Hepatocyte (in vitro differentiated cells): ENCODE measurements around the gene GHR. TPM values are rescaled to one million over a fixed set of nuclear protein-coding genes. Genes with fewer than 3 reads are reported as not detected.

Source experiments
- DNase-seq: peaks from one replicate; pipeline ENCODE4 v3.0.0-alpha.2; 2016; ENCODE audit warnings: low spot score
- H2AFZ ChIP-seq: fragments of 200-600 bp; sonication (generic); 2 replicates; pipeline ENCODE4 v1.6.0; 2016; ENCODE audit warnings: antibody characterized with exemption, mild to moderate bottlenecking
- H3K27ac ChIP-seq: fragments of 200-600 bp; sonication (generic); 2 replicates; pipeline ENCODE4 v1.5.1; 2016; ENCODE audit warnings: mild to moderate bottlenecking
- H3K27me3 ChIP-seq: fragments of 200-600 bp; sonication (generic); 2 replicates; pipeline ENCODE4 v1.6.1; 2016
- H3K36me3 ChIP-seq: fragments of 200-600 bp; sonication (generic); replicated peaks from 2 replicates; pipeline ENCODE4 v1.5.1; 2016; ENCODE audit warnings: low read depth; ENCODE audit not compliant: insufficient read depth
- H3K4me1 ChIP-seq: fragments of 200-600 bp; sonication (generic); 2 replicates; pipeline ENCODE4 v1.5.1; 2016; ENCODE audit warnings: mild to moderate bottlenecking, moderate library complexity; ENCODE audit not compliant: insufficient read depth
- H3K4me2 ChIP-seq: fragments of 200-600 bp; sonication (generic); 2 replicates; pipeline ENCODE4 v1.6.0; 2016
- H3K4me3 ChIP-seq: fragments of 200-600 bp; sonication (generic); 2 replicates; pipeline ENCODE4 v1.5.1; 2016; ENCODE audit warnings: mild to moderate bottlenecking
- H3K79me2 ChIP-seq: fragments of 200-600 bp; sonication (generic); 2 replicates; pipeline ENCODE4 v1.6.0; 2017; ENCODE audit warnings: mild to moderate bottlenecking
- H3K9me2 ChIP-seq: fragments of 200-600 bp; sonication (generic); replicated peaks from 2 replicates; pipeline ENCODE4 v1.6.0; 2017; ENCODE audit warnings: mild to moderate bottlenecking; ENCODE audit not compliant: insufficient read depth
- H3K9me3 ChIP-seq: fragments of 200-600 bp; sonication (generic); 2 replicates; pipeline ENCODE4 v1.5.1; 2016; ENCODE audit warnings: low read depth, mild to moderate bottlenecking
- H4K20me1 ChIP-seq: fragments of 200-600 bp; sonication (generic); 2 replicates; pipeline ENCODE4 v1.6.0; 2016; ENCODE audit warnings: mild to moderate bottlenecking; ENCODE audit not compliant: insufficient read depth, poor library complexity, severe bottlenecking
- EZH2 ChIP-seq: fragments of 200-600 bp; sonication (generic); IDR thresholded peaks from 2 replicates; pipeline ENCODE4 v1.6.1; 2016; ENCODE audit warnings: antibody characterized with exemption, mild to moderate bottlenecking, borderline replicate concordance
- EZH2phosphoT487 ChIP-seq: fragments of 200-600 bp; sonication (generic); IDR thresholded peaks from one replicate; pipeline ENCODE4 v1.6.1; 2018; ENCODE audit warnings: antibody characterized with exemption, mild to moderate bottlenecking, low read depth, moderate library complexity; ENCODE audit not compliant: unreplicated experiment, severe bottlenecking
- WGBS: methylation state at CpG from one replicate; pipeline ENCODE4 v1.1.6; 2016; ENCODE audit warnings: low lambda C conversion rate; ENCODE audit errors: missing lambda C conversion rate; 5-methylcytosine and 5-hydroxymethylcytosine counted together
- polyA plus RNA-seq: library from polyadenylated mRNA; unstranded; fragments of >200 nt; fragmentation: Nextera tagmentation; extraction: Ambion mirVana; gene quantifications from 2 replicates; pipeline ENCODE4 v1.2.1, GENCODE V29; 2016
- total RNA-seq: library from RNA; depleted of rRNA; stranded (reverse); fragments of >200 nt; gene quantifications from 2 replicates; pipeline ENCODE4 v1.2.3, GENCODE V29; 2014
- TF ChIP-seq, protein P1 (sequence below): fragments of 200-600 bp; sonication (generic); IDR thresholded peaks from 2 replicates; pipeline ENCODE4 v1.5.1; 2016; ENCODE audit warnings: antibody characterized with exemption, mild to moderate bottlenecking; ENCODE audit not compliant: poor library complexity

GHR gene
- total and polyA plus RNA-seq, 2 experiments from 2014 or later: 14.4 to 24.3 TPM

DNA sequence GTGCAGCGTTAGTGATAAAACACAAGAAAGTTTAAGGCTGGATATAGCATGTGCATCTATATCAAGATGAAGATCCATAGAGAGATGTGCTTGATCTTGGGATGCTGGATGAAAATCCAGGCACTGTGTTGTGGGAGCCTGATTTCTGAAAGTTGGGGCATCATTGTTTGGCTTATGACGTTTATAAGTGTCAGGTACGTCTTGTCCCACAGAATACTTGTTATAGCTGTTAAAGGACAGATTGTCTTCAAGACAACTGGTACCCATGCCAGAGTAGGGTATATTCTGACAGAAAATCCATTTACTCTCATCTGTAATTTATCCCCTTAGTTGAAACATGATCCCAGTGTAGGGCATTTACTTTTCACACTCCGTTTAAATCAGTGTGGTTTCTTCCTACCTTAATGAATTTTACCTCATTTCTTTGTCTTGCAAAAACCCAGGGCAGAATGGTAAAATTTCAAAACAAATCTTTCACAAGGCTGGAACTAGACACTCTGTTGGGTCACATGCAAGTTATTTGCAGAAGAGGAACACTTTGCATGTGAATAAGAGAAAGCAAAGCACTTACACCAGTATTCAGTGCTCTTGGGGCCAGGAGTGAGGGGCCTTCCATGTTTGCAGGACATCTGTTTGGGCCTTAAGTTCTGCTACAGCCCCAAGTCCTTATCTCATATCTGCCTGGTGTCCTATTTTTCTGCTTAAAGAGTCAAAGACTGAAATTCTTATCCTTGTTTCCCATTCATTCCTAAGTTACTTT lies 73.3 kb downstream of the GHR start:
- DNase-seq: no peak
- WGBS: 81% methylated on average over 4 of the region's 4 CpGs
- Histone ChIP-seq H3K4me1 (no peaks in the 10 kb centered on the region), H3K9me3 (no peaks in the 10 kb centered on the region), H3K9me2 (no peaks in the 10 kb centered on the region), H3K36me3 (no peaks in the 10 kb centered on the region), H3K79me2 (peaks cover 13% of the 10 kb centered on the region), H3K4me3 (no peak overlapping the region), H2AFZ (no peak overlapping the region), H4K20me1 (no peaks in the 10 kb centered on the region), H3K27ac (no peak overlapping the region), H3K27me3 (no peaks in the 10 kb centered on the region), H3K4me2 (no peak overlapping the region)
- no peak for TF ChIP-seq EZH2phosphoT487
- TF ChIP-seq EZH2: no peak
- TF ChIP-seq, protein P1, sequence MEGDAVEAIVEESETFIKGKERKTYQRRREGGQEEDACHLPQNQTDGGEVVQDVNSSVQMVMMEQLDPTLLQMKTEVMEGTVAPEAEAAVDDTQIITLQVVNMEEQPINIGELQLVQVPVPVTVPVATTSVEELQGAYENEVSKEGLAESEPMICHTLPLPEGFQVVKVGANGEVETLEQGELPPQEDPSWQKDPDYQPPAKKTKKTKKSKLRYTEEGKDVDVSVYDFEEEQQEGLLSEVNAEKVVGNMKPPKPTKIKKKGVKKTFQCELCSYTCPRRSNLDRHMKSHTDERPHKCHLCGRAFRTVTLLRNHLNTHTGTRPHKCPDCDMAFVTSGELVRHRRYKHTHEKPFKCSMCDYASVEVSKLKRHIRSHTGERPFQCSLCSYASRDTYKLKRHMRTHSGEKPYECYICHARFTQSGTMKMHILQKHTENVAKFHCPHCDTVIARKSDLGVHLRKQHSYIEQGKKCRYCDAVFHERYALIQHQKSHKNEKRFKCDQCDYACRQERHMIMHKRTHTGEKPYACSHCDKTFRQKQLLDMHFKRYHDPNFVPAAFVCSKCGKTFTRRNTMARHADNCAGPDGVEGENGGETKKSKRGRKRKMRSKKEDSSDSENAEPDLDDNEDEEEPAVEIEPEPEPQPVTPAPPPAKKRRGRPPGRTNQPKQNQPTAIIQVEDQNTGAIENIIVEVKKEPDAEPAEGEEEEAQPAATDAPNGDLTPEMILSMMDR: no peak

- Histone ChIP-seq H4K20me1 (no peaks in the 10 kb centered on the region), H3K4me3 (no peak overlapping the region), H3K9me3 (no peaks in the 10 kb centered on the region), H3K27me3 (no peaks in the 10 kb centered on the region), H3K4me2 (no peak overlapping the region), H3K4me1 (peaks cover under 1% of the 10 kb centered on the region), H3K9me2 (no peaks in the 10 kb centered on the region), H2AFZ (no peak overlapping the region), H3K79me2 (peaks cover 13% of the 10 kb centered on the region), H3K27ac (no peak overlapping the region), H3K36me3 (no peaks in the 10 kb centered on the region)
- WGBS: 88% methylated on average over 1 of the region's 1 CpG
- TF ChIP-seq, protein P1: no peak
- TF ChIP-seq EZH2 (no peak), EZH2phosphoT487 (no peak)
- DNase-seq: no peak
Observed at GRCh38 chr5:42498000-42498399, 74.8 kb downstream of the GHR start.

DNA sequence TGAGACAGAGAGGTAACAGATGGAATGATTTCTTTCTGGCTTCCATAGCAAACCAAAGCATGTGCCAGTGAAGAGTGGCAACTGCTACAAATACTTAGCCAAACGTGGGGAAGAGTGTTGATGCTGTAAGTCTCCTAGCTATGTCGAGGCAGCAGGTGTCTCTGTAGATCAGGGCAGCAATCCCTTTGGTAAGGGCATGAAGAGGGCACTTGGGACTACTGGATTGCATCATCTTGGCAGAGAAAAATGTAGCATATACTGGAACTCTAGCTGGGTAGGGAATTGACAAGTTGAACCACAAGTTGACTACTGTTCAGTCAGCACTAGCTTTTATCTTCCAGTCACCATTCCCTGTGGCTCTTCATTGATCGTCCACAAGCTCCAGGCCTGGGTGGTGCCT lies 75.8 kb downstream of the GHR start:
- Histone ChIP-seq H2AFZ (no peak overlapping the region), H3K9me2 (no peaks in the 10 kb centered on the region), H3K79me2 (peaks cover 8% of the 10 kb centered on the region), H4K20me1 (no peaks in the 10 kb centered on the region), H3K4me2 (no peak overlapping the region), H3K36me3 (no peaks in the 10 kb centered on the region), H3K27me3 (no peaks in the 10 kb centered on the region), H3K4me1 (peaks cover 6% of the 10 kb centered on the region), H3K4me3 (no peak overlapping the region), H3K9me3 (no peaks in the 10 kb centered on the region), H3K27ac (no peak overlapping the region)
- no peak for DNase-seq
- no peak for TF ChIP-seq EZH2
- no peak for TF ChIP-seq EZH2phosphoT487
- TF ChIP-seq, protein P1: no peak
- WGBS: 92% methylated on average over 3 of the region's 3 CpGs
